ENCODE measurements around the gene GARIN5B. TPM values are rescaled to one million over a fixed set of nuclear protein-coding genes. Genes with fewer than 3 reads are reported as not detected.

The GARIN5B gene
- total and polyA plus RNA-seq, 2 of the 4 experiments (the other 2 are of a cell fraction) = not detected

- TF ChIP-seq, protein P1, sequence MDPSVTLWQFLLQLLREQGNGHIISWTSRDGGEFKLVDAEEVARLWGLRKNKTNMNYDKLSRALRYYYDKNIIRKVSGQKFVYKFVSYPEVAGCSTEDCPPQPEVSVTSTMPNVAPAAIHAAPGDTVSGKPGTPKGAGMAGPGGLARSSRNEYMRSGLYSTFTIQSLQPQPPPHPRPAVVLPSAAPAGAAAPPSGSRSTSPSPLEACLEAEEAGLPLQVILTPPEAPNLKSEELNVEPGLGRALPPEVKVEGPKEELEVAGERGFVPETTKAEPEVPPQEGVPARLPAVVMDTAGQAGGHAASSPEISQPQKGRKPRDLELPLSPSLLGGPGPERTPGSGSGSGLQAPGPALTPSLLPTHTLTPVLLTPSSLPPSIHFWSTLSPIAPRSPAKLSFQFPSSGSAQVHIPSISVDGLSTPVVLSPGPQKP (IDR thresholded peaks at IDR 0.05; ENCODE audit: borderline replicate concordance, low read depth, low read length) = no peak
- TF ChIP-seq CHD1 (IDR thresholded peaks at IDR 0.05; ENCODE audit: low read depth, low read length) = no peak
- TF ChIP-seq FOS (IDR thresholded peaks at IDR 0.05; ENCODE audit: low read depth, low read length) = peak; percentile 53; the same call in 1 of the 2 replicates
These were observed 23.8 kb downstream of the GARIN5B start, which contains the start of gene KMT5C (continued) for GRCh38 chr19:55339105-55339888.

GRCh38 chr19:55336101-55336500 lies 27.0 kb downstream of the GARIN5B start:
- H3K27ac ChIP-seq (ENCODE audit: insufficient read depth, low read length) = no peak overlapping the region
- TF ChIP-seq BHLHE40 (IDR thresholded peaks at IDR 0.05; ENCODE audit: low read depth, low read length) = no peak
- TF ChIP-seq SMC3 (IDR thresholded peaks at IDR 0.05; ENCODE audit: low read depth, low read length) = no peak
- TF ChIP-seq FOS (IDR thresholded peaks at IDR 0.05; ENCODE audit: low read depth, low read length) = no peak
- H4K91ac ChIP-seq (ENCODE audit: insufficient read depth, low read depth, low read length) = no peak overlapping the region
- no peak overlapping the region for H3K56ac ChIP-seq (ENCODE audit: extremely low read depth, insufficient read depth, low read length)
- no peak overlapping the region for H2AFZ ChIP-seq (replicated peaks; ENCODE audit: low read length, poor library complexity)
- no peak overlapping the region for H2AK5ac ChIP-seq (ENCODE audit: low read depth, low read length)
- no peak overlapping the region for H3K4ac ChIP-seq (ENCODE audit: low read depth, low read length)
- H3K27me3 ChIP-seq (ENCODE audit: control insufficient read depth, insufficient read depth, low read length) = peaks cover 8% of the 10 kb centered on the region
- no peak for DNase-seq
- H2BK120ac ChIP-seq (ENCODE audit: low read depth, low read length) = no peak overlapping the region
- H3K14ac ChIP-seq (replicated peaks; ENCODE audit: low read depth, low read length) = no peak overlapping the region
- H4K20me1 ChIP-seq (ENCODE audit: insufficient read depth, low read length) = no peaks in the 10 kb centered on the region
- peaks cover 4% of the 10 kb centered on the region; the same call in 1 of the 2 replicates for H3K9me1 ChIP-seq (ENCODE audit: insufficient read depth, low read length)
- POLR2A ChIA-PET (ENCODE audit: unreplicated experiment) = no interaction called here
- H3K4me1 ChIP-seq (ENCODE audit: control insufficient read depth, insufficient read depth, low read length) = peaks cover 4% of the 10 kb centered on the region
- dilution Hi-C loops (cut with HindIII; ENCODE audit: low sequenced_read_pairs, unreplicated experiment) = no loop called here
- no CpG with 5 or more reads among the region's 7 CpGs for WGBS, 2 experiments (ENCODE audit: extremely low coverage in 2 of 2, insufficient read length in 1 of 2)
- H3K36me3 ChIP-seq (ENCODE audit: control insufficient read depth, insufficient read depth, low read length) = no peaks in the 10 kb centered on the region
- H3K4me3 ChIP-seq (ENCODE audit: insufficient read depth, low read depth, low read length) = no peak overlapping the region
- peaks cover 0 to 9% of the 10 kb centered on the region in 2 experiments; a peak in 1 of 4 replicates for H3K79me1 ChIP-seq (ENCODE audit: low read depth in 1 of 2, low read length in 2 of 2)
- no peak overlapping the region for H2AK9ac ChIP-seq (replicated peaks; ENCODE audit: low read depth, low read length, poor library complexity)
- H4K8ac ChIP-seq (ENCODE audit: low read depth in 2 of 2, low read length in 2 of 2) = no peak overlapping the region
- no peak for ATAC-seq (ENCODE audit: low read depth)
- H3K9ac ChIP-seq (ENCODE audit: low read depth, low read length) = no peak overlapping the region
- no peak overlapping the region for H2BK5ac ChIP-seq (ENCODE audit: low read depth, low read length, poor library complexity, severe bottlenecking)
- in situ Hi-C loops (cut with MboI; ENCODE audit: low sequenced_read_pairs) = no loop called here
- H3K18ac ChIP-seq (ENCODE audit: low read depth, low read length) = no peak overlapping the region
- no peaks in the 10 kb centered on the region for H3K9me3 ChIP-seq (ENCODE audit: control insufficient read depth, insufficient read depth, low read length)
- H4K5ac ChIP-seq (ENCODE audit: low read depth, low read length) = no peak overlapping the region
- no peak overlapping the region for H3K23ac ChIP-seq (ENCODE audit: low read depth, low read length)
- intact Hi-C loops (cut with micrococcal nuclease) = no loop called here
- BruUV-seq (replicated peaks) = no TSS peak
- no peak overlapping the region for H3K4me2 ChIP-seq (ENCODE audit: low read depth, low read length)
- CTCF ChIA-PET = no interaction called here
- no peak overlapping the region for H2BK20ac ChIP-seq (ENCODE audit: low read depth, low read length)
- no peak overlapping the region for H2BK15ac ChIP-seq (ENCODE audit: low read depth, low read length)
